Stimulated activated naive CD4-positive, alpha-beta T cell (primary cell): ENCODE measurements around the gene ZNF221.

ENCODE experiments used
- DNase-seq, 6 experiments: peaks; one replicate each; lab custom pipeline; 2025; lab: John Stamatoyannopoulos, UW

ZNF221 gene

GRCh38 chr19:43957891-43958290 is 6.9 kb downstream of the ZNF221 start:
- no peak for DNase-seq

- no peak for DNase-seq
These were observed 9.4 kb downstream of the ZNF221 start for GRCh38 chr19:43960411-43960810.

DNA sequence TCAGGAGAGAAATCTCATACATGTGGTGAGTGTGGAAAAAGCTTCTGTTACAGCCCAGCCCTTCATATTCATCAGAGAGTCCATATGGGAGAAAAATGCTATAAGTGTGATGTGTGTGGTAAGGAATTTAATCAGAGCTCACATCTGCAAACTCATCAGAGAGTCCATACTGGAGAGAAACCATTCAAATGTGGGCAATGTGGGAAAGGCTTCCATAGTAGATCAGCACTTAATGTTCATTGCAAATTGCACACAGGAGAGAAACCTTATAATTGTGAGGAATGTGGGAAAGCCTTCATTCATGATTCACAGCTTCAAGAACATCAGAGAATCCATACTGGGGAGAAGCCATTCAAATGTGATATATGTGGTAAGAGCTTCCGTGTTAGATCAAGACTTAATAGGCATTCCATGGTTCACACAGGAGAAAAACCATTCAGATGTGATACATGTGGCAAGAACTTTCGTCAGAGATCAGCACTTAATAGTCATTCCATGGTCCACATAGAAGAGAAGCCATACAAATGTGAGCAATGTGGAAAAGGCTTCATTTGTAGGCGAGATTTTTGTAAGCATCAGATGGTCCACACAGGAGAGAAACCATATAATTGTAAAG is 15.2 kb downstream of the ZNF221 start:
- DNase-seq: no peak

DNA sequence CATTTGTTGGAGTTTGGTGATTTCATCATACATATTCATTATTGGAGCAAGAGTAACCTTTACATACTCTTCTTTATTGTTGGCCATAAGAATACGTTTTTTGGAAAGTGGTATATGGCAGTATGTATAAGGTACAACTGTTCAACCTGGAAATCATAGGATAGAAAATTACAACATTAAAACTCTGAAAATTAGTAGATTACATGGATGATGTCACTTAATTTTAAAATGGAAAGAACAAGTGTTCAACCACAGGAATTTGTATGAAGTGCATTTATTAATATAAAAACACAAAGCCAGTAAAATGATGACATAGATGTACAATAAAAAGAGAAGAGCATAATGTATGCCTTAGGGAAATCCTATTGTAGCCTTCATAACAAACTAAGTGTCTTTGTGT is 25.7 kb downstream of the ZNF221 start:
- DNase-seq: no peak

DNA sequence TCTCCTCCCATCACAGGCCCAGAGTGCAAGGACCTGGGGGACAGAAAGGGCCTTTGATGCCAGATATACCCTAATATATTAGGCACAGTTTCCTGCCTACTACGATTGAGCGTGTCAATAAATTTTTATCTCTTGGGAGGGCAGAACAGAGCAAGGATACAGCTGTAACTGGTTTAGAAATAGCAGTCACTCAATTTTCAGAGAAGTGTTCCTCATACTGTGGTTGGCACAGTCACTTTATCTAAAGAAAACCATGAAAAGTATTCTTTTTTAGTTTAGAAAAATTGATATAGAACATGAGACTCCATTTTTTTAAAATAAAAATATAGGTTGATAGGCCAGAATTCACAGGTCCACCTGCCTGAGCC is 32.5 kb downstream of the ZNF221 start:
- peak in 1 of 6 experiments; percentile 15 for DNase-seq

- peak; percentile 41 to 74 (median 56) for DNase-seq
These were observed 33.1 kb downstream of the ZNF221 start, which contains the start of gene ZNF155 for GRCh38 chr19:43983912-43984686. Gene ZNF155 (plus strand): TSS chr19:43984188. CDS start chr19:43988544, 4,356 bp downstream.

DNA sequence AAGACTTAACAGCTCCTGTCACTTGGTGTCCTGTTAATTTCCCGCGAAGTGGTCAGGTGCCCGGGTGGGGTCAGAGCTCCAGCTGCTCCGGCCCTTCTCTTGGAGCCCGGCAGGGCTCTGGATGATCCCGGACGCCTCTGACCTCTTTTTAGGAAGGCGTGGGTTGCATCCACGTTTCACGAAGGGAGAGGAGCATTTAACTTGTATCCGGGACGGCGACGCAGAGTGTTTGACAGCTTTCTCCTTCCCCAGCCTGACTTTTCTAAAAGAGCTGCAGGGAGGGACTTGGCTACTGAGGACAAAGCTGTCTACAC is 33.6 kb downstream of the ZNF221 start:
- peak in 1 of 6 experiments; percentile 10 for DNase-seq

GRCh38 chr19:43997631-43998290 is 46.7 kb downstream of the ZNF221 start:
- no peak for DNase-seq

- no peak for DNase-seq
These were observed 51.2 kb downstream of the ZNF221 start for GRCh38 chr19:44002212-44002565.

DNA sequence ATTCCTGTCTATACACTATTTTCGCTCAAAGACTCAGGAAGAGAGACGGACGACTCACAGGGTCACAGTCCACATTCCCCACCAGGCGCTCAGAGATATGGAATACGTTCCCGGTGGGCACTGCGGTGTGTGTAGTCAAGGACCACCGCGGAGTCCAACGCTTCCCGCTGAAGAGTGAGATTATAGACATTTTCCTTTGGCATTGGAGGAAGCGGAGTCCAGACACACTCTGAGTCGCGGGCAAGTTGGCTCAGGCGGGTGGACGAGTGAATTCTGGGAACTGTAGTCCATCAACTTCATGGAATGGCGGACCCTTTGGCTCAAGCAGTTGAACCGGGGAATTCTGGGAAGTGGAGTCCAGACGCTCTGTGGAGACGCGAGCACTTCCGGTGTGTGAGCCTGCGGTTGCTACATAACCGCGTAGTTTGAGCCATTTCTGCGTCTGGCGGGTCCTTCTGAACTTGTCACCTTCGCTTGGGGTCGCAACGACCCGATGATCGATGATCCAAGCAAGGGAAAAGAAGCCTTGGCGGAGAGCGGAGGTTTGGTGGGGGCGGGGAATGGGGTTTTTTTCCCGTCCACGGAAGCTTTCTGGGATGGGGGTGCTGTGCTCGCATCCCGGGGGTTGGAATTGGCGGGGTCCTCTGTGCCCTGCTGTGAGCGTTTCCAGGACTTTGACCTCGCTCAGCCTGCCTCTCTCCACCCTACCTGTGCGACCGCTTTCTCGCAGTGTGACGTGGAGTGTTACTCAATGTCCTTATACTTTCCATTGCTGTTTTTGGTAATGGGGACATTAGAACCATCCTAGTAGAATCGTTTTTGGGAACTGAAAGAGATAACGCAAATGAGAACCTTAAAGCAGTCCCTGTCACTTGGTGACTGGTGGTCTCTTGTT is 51.8 kb downstream of the ZNF221 start, which contains the start of gene ZNF230:
ZNF230 (plus strand) TSS at position 392 of the 895 bp plus-strand sequence. CDS start 4,122 bp downstream, outside the sequence.
- DNase-seq: peak; percentile 51 to 81 (median 74)

GRCh38 chr19:44003461-44004009 is 52.5 kb downstream of the ZNF221 start:
- peak in 2 of 6 experiments; percentile 7 to 18 for DNase-seq

- DNase-seq: no peak
These were observed 54.9 kb downstream of the ZNF221 start for GRCh38 chr19:44005973-44006372.

DNA sequence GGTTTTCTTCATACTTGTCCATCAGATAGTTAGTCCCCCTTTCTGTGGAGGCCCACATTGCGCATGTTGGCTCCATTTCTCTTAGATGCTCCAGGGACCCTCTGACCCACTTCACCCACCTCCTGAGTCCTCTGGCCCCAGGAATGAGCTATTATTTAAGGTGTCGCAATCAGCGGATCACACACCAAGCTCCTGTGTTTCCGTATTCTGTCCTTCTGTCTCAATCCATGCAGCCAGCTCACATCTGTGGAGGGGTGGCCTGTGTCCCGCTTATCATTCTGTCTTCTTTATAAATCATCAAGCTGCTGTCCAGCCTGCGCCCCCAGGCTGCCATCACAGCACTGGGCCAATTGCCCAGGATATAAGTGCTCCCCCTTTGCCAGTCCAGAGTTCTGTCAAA is 56.4 kb downstream of the ZNF221 start:
- no peak for DNase-seq

DNA sequence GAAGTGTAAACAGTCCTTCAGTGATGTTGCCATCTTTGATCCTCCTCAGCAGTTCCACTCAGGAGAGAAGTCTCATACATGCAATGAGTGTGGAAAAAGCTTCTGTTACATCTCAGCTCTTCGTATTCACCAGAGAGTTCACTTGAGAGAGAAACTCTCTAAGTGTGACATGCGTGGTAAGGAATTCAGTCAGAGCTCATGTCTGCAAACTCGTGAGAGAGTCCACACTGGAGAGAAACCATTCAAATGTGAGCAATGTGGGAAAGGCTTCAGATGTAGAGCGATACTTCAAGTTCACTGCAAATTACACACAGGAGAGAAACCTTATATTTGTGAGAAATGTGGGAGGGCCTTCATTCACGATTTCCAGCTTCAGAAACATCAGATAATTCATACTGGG is 59.4 kb downstream of the ZNF221 start:
- peak in 1 of 6 experiments; percentile 3 for DNase-seq
